ENCODE results near the gene MIA3.
"Not testable (repeated sequence)": the region's sequence is repeated elsewhere in the genome, so short reads cannot be mapped to it uniquely, and the experiment has no call there.

MIA3 gene

DNA sequence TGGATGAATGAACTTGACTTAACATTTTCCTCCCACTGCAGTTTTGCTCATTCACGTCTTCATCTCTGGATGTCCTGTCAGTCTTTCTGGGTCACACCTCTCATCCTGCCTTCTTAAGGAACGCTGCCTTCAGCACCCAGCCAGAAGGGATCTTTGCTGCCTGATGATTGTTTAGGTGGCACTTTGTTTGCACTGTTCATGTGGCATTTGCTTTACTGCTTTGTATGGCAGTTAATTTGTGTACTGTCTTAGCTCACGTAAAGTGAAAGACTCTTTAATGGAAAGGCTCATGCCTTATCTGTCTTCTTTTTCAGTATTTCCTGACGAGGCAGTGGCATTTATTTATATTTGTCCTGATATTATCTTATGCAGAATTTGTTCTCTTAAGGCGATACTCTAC lies 4.9 kb downstream of the MIA3 start:
- DNase-seq (ENCODE audit: low spot score), result no peak

DNA sequence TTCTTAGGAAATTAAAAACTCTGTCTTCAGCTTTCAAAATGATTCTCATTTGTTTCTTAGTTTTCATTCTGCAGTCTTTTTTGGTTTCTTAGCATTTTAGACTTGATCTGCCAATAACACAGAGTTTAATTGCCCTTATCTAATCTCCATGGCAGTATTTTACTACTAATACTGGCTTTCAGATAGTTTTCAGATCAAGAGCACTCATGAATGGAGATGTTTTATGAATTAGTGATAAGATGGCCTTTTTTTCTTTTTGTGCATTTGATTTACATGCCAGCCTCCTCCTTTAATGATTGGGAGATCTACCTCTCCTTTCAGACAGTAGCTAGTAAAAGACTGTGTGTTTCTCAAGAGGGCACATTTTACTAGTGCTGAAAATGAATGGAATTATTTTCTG lies 5.6 kb downstream of the MIA3 start:
- no peak for DNase-seq (ENCODE audit: low spot score)

DNA sequence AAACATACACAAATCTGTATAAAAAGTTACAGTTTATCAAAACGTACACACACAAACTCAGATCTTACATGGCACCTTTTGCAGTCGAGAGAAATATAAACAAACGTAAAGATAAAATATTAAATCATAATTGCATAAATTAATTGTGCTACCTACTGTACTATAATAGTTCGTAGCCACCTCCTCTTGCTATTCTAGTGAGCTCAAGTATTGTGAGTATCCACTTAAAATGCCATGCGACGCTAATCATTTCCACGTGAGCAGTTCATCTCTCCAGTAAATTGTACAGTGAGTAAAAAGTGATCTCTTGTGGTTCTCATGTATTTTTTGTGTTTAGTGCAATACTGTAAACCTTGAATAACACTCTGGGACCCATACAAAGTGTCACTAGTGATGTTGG lies 6.3 kb downstream of the MIA3 start:
- no peak for DNase-seq (ENCODE audit: low spot score)

DNA sequence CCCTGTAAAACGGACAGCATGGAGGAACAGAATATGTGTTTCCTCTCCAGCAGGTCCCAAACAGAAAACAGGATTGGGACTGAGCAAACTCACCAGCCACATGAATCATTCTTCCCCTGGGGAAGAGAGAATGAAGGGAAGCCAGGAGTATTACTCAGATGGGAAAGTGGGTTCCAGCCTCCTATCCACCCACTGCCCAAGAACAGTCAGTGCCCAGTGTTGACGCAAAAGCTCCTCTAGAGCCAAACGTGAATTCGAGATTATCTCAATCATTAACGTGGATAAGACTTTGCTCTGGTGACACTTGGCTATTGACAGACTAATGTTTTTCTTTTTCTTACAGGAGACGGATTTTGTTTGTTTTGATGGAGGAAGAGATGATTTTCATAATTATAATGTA lies 9.3 kb downstream of the MIA3 start:
- no peak for DNase-seq (ENCODE audit: low spot score)

DNA sequence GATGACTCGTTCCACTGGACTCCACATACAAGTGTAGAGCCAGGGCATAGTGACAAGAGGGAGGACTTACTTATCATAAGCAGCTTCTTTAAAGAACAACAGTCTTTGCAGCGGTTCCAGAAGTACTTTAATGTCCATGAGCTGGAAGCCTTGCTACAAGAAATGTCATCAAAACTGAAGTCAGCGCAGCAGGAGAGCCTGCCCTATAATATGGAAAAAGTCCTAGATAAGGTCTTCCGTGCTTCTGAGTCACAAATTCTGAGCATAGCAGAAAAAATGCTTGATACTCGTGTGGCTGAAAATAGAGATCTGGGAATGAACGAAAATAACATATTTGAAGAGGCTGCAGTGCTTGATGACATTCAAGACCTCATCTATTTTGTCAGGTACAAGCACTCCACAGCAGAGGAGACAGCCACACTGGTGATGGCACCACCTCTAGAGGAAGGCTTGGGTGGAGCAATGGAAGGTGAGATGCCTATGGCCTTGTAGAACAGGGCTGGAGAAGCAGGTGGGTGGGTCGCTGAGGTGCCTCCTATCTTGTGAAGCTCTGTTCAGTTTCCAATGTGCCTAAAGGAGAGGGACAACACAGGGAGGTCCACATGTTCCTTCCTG lies 12.1 kb downstream of the MIA3 start:
- no peak for DNase-seq (ENCODE audit: low spot score)

DNA sequence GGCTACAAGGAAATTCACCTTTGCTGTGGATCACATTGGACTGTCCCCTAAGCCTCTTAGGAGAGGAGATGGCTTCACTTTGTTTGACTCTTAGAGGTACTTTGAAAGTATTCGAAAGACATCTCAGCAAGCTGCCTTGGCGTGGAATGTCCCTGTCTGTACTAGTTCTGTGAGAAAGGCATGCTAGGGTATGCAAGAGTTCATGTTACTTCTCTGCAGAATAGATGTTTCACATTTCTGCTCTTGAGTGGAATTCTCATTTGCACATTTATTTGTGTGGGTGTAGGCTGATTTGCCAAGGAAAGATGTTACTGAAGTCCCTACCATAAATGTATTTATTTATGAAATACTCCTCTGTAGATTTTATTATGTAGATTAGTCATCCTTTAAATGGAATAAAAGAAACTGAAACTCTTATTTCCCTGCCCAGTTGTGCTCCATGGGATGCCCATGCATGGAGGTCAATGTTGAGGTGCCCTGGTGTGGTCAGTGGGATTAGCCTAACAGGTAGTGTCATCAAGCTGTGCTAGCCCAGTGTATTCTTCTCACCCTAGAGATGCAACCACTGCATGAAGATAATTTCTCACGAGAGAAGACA lies 13.8 kb downstream of the MIA3 start:
- no peak for DNase-seq (ENCODE audit: low spot score)

DNA sequence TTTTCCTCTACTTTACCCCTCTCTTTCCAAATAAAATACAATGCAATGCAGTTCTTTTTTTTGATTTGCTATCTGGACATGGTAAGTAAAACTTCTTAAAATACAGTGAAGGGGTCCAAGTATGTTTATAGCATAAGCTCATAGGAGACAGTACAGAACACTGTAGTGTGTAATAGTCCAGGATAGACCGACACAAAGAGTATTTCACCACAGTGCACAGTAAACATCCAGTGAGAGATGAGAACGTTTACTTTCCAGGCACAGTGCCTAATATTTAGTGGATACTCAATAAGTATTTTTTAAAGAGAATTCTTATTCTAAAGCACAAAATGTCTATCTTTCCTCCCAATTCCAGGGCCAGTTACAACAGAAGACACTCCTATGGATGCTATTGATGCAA lies 14.9 kb downstream of the MIA3 start:
- no peak for DNase-seq (ENCODE audit: low spot score)

DNA sequence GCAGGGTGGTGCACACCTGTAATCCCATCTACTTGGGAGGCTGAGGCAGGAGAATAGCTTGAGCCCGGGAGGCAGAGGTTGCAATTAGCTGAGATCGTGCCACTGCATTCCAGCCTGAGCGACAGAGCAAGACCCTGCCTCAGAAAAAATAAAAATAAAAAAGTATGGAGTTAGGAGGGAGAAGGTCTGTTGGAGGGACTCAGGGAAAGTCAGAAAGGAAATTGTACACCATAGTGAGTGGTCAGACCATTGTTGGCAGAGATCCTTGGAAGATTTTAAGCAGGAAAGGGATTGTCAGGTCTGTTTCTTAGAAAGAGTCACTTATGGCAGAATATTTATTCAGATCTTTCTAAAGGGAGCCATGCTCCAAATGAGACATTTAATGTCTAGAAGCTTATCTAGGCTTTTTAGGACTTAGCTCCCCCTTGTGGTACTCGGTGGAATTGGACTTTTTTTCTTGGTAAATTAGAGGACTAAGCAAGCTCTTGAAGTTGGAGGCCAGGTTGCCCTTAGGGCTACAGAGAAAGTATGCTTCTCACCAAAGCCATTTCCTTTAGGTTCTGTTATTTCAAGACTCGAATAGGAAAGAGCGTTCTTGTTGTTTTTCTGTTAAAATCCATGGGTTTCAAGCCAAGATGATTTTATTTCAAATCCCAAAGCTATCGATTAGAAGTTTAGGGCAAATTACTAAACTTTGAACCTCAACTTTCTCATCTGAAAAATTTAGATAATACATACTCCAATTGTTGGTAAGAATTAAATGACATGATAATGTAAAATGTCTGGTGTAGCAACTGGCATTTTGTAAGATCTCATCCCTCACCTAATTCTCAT lies 16.5 kb downstream of the MIA3 start:
- DNase-seq (ENCODE audit: low spot score), result peak; percentile 90

DNA sequence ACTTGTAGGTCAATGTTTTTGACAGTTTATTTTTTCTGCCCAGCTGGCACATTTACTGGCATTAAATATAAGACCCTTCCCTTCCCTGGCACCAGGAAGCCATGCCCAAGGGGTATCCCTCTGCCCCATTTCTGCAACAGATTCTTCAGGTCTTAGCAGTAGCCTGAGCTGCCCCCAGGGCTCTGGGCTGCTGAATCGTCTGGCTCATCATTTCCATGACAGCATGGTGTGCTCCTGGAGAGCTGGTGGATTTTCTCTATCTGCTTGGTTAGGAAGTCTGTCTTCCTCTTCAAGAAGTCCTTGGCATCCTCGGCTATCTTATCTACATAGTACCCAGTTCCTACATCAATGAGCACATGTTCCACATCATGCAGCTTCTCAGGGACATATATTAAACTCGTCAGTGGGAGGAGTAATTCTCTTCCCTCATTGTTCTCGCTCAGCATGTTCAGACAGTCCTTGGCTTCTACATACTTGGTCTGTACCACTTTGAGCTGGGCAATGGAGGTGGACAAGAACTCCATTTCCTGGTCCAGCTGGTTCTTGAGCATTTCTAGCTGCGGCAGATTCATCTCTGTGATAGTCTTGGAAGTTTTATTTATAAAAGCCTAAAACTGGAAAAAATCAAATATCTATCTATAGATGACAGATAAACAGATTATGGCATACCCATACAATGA lies 23.5 kb downstream of the MIA3 start:
- no peak for DNase-seq (ENCODE audit: low spot score)

DNA sequence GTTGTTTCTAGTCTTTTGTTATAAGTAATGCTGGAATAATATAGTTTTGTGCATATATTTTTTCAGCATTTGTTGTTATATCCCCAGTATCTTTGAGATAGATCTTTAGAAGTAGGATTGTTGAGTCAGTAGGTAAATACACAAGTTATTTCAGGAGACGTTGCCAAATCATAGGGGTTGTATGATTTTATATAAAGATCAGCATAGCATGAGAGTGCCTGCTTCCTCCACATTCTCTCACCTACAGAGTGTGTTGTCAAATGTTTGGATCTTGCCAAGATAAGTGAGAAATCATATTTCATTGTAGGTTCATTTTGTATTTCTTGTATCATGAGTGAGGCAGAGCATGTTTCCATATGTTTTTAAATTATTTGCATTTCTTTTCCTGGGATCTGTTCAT lies 24.6 kb downstream of the MIA3 start:
- DNase-seq (ENCODE audit: low spot score), result no peak

DNA sequence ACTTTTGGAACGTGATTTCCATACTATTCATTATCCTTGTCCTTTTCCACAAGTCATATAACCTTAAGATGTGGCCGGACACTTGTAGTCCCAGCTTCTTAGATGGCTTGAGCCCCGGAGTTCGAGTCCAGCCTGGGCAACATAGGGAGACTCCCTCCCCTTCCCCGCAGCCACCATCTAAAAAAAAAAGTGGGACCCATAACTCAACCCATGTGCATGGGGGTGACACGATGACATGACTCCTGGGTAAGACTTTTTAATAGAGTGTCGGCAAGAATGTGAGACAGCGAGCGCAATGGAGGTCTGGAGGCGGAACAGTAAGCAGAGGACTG lies 25.7 kb downstream of the MIA3 start:
- no peak for DNase-seq (ENCODE audit: low spot score)

DNA sequence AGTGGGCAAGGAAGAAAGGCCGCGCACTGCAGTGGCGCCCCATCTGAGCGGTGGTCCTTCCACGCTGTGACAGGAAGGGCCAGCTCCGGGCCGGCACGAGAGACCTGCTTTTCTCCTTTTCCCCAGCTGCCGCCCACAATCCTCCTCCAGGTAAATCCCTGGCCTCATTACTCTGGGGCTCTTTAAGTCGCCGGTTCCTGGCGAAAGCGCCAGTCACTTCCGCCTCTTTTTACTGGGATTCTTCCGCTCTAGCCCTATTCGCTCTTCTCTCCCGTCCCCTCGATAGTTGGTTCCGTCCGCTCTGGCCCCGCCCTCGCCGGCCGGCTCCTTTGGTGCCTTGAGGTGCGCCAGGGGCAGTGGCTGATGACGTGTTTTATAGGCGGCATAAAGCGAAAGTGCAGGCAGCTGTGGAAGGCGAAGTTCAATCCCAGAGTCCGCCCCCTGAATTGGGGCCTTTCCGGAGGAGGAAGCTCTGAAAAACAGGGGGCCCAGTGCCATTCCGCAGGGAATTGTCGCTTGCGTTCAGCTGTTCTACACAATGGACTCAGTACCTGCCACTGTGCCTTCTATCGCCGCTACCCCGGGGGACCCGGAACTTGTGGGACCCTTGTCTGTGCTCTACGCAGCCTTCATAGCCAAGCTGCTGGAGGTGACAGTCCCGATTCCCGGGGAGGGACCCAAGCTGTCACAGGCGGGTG lies 26.2 kb downstream of the MIA3 start:
- DNase-seq (ENCODE audit: low spot score), result peak; percentile 98

DNA sequence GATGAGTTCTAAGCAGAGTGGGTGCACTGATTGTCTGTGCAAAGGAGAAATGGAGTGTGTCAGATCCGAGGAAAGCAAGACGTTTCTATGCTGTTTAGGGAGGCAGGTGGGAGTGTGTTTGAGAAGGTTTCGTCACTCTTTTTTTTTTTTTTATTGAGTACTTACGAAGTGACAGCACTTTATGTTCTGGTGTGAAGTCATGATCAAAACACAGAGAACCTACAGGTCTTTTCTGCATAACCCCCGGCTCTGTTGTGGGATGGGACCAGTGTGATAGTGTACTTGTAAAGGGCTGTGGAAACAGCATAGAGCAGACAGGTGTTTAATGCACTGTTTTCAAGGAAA lies 26.7 kb downstream of the MIA3 start:
- DNase-seq (ENCODE audit: low spot score), result no peak

DNA sequence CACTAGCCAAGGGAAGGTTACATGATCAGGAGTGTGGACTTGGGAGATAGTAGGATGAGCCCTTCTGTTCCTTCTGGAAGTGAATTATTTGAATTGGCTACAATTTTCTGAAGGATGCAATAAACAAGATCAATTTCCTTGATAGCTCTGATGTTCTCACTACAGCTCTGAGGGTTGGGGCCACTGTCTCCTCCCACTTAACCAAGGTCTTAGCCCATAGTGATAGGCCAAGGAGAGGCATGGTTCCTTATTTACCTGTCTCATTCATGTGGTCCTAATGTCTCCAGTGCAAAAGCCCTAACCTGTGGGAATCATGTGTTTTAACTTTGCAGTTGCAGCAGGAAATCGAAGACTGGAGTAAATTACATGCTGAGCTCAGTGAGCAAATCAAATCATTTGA lies 34.8 kb downstream of the MIA3 start:
- no peak for DNase-seq (ENCODE audit: low spot score)

DNA sequence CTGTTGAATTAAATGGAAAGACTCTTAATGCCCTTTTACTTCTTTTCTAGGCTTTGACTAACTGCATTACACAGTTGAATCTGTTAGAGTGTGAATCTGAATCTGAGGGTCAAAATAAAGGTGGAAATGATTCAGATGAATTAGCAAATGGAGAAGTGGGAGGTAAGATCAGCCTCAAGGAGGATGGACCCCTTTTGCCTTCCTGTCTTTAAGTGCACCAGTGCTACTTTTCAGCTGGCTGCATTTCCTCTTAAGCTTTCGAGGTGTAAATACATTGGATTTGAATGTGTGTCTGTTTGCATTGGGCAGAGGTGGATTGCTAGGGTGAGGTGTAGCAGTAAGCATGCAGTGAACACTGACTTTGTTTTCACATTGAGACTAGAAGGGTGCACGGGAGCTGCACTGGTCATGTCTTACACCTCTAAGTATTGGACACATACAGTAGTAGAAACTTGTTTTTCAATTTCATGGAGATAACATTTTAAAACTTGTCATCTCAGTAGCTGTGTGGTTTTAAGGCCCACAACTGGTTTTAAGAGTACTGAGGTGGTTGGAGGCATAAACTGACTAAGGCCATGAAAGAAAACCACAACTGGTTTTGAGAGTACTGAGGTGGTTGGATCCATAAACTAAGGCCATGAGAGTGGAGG lies 35.4 kb downstream of the MIA3 start:
- DNase-seq (ENCODE audit: low spot score), result peak; percentile 21

DNA sequence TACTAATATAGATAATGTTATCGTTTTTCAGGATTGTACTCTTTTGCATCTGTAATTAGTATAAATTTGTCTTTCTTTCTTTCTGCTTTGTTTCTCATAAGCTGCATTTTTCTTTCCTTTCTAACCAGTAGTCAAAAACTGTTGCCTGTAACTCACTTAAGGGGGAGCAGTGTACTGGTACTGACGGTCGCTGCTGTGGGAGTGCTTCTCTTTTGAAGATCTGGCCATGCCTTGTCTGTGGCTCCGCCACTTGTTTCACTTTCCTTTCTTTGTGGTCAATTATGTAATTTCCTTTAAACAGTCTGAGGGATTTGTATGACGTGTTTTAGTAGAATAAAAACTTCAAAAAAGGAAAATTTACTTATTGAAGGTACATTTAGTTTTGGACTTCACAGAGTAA lies 37.0 kb downstream of the MIA3 start:
- peak; percentile 88 for DNase-seq (ENCODE audit: low spot score)

DNA sequence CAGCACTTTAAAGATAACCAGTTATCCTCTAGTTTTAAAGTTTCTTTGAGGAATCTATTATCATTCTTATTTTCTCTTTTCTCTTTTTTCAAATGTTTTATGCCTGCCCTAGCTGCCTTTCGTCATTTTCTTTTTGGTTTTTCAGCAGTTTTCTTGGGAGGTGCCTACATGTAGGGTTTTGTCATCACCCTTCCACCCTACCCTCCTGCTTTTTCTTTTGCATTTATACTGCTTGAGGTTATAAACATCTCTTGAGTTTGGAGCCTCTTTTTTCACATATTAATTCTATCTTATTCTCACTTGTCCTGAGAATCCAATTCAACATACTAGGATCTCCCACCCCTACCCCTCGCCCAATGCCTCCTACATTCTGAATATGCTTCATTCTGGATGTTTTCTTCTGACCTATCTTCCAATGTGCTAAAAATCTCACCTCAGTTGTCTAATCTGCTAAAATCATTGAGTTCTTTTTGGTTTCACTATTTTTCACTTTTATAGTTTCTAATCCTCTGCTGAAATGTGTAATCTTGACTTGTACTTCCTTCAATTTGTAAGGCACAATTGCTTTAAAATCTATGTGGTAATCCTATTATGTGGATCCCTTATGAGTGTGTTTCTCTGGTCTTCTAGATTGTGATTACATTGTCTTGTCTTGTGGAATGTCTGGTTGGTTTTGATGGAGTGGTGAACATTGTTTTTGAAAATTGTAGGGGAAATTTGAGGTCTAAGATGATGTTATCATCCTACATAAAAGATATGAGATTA lies 38.7 kb downstream of the MIA3 start:
- DNase-seq (ENCODE audit: low spot score), result no peak

DNA sequence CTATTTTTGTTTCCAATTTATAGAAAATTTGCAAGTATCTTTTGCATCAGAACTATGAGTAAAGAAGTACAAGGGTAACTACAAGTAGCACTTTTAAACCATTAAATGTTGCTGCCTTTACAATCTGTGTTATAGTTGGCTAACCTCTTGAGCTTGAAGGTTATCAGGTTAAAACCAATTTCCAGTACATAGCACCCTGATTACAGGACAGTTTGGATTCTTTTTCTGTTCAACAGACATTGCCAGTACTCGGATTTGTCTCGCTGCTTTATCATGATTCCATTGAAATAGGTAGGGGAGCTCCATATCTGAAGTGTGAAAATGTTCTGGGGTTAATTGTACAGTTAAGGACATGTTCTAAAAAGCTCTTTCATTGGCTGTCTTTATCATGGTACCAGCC lies 40.0 kb downstream of the MIA3 start:
- DNase-seq (ENCODE audit: low spot score), result no peak

DNA sequence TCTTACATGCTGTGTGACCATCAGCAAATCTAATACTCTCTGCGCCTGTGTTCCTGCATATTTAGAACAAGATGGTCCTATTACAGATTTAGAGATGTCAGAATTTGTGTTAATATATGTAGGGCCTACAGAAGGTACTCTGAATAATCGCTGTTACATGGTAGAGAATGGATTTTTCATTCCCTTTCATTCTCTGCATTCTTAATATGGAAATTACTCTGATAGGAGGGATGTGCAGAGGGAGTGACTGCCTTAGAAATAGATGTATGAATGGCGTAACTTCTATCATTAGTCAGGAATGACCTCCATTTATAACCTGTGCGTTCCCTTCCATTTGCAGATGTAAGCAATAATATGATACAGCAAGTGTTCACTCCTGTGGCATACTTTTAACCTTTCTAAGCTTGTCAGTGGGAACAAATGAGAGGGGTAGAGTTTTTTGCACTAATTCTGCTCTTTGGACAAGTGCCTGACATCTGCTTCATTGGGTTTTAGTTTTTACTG lies 45.6 kb downstream of the MIA3 start:
- DNase-seq (ENCODE audit: low spot score), result no peak

DNA sequence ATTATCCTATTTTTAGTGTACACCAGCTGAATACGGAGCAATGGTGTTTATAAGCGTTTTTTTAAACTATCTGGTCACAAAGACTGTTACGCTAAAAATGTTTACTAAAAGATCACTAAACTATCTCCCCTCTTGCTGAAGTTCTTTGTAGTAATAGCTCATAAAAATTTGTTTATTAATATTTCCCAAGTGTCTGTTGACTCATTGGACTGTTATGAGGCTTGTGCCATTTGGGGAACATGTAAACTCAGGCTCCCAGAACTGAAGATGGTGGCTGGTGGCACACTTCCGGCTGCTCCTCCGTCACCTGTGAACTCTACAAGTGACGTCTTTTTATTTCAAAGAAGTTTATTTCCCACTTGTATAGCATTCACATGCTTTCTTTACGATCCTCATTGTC lies 48.1 kb downstream of the MIA3 start:
- DNase-seq (ENCODE audit: low spot score), result no peak

DNA sequence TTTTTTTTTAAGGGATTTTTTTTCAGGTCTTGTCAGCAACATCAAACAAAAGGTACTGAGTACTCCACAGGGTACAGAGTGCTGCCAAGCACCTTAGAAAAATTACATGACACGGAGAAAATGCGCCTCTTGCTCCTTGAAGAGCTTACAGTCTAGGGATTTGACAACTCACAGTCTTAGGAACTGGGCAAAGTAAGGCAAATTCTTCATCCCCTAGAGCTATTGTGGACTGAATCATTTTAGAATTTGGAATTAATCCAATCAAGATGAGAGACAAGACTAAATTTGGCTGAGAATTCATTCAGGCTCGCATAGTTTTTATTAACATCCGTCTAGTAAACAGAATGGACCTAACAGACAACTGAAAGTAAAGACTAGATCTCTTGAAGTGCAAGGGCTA lies 50.3 kb downstream of the MIA3 start:
- not testable (repeated sequence) for DNase-seq (ENCODE audit: low spot score)

All from CD4-positive, alpha-beta T cell treated with Interleukin-15 for 4 hours (primary cell).